NCI-H1930 (cell line): ENCODE data around the gene SPTBN1.

Experiments
- DNase-seq, 2 experiments: peaks; one replicate each; lab custom pipeline; 2025; lab: John Stamatoyannopoulos, UW

The SPTBN1 gene

GRCh38 chr2:54555318-54555837 is 99.3 kb downstream of the SPTBN1 start:
- DNase-seq: no peak

GRCh38 chr2:54556621-54557121 is 100.5 kb downstream of the SPTBN1 start:
- no peak for DNase-seq

- DNase-seq: no peak
These were observed 101.1 kb downstream of the SPTBN1 start for GRCh38 chr2:54557211-54557600.

GRCh38 chr2:54557601-54558187 is 101.6 kb downstream of the SPTBN1 start:
- peak; percentile 51 to 73 for DNase-seq

- DNase-seq: peak; percentile 60 to 71
These were observed 102.3 kb downstream of the SPTBN1 start for GRCh38 chr2:54558188-54559005.

- DNase-seq: no peak
These were observed 102.9 kb downstream of the SPTBN1 start for GRCh38 chr2:54559006-54559445.

- no peak for DNase-seq
These were observed 103.5 kb downstream of the SPTBN1 start for GRCh38 chr2:54559593-54560145.

GRCh38 chr2:54560146-54560881 is 104.2 kb downstream of the SPTBN1 start:
- DNase-seq: no peak

- DNase-seq: no peak
These were observed 104.9 kb downstream of the SPTBN1 start for GRCh38 chr2:54561010-54561409.

GRCh38 chr2:54564439-54564838 is 108.3 kb downstream of the SPTBN1 start:
- DNase-seq: no peak

- no peak for DNase-seq
These were observed 109.4 kb downstream of the SPTBN1 start for GRCh38 chr2:54565551-54565950.

- no peak for DNase-seq
These were observed 110.8 kb downstream of the SPTBN1 start for GRCh38 chr2:54566896-54567295.

- DNase-seq: no peak
These were observed 112.8 kb downstream of the SPTBN1 start for GRCh38 chr2:54568876-54569321.

- DNase-seq: no peak
These were observed 113.7 kb downstream of the SPTBN1 start for GRCh38 chr2:54569745-54570301.

GRCh38 chr2:54570321-54570855 is 114.3 kb downstream of the SPTBN1 start:
- no peak for DNase-seq

- DNase-seq: no peak
These were observed 115.0 kb downstream of the SPTBN1 start for GRCh38 chr2:54570925-54571694.

- DNase-seq: peak in 1 of 2 experiments; percentile 13
These were observed 116.1 kb downstream of the SPTBN1 start for GRCh38 chr2:54572262-54572635.

GRCh38 chr2:54572636-54573536 is 116.8 kb downstream of the SPTBN1 start:
- no peak for DNase-seq

GRCh38 chr2:54573537-54573919 is 117.4 kb downstream of the SPTBN1 start:
- DNase-seq: no peak
